ENCODE measurements around the gene PDLIM4.

PDLIM4 gene

GRCh38 chr5:132257131-132258101 lies at the start of gene PDLIM4:
Gene PDLIM4 (plus strand): TSS chr5:132257696. CDS start chr5:132257735, 39 bp downstream.
- in situ Hi-C loops (cut with HindIII; ENCODE audit: low sequenced_read_pairs) = no loop called here

- in situ Hi-C loops (cut with HindIII; ENCODE audit: low sequenced_read_pairs) = no loop called here
These were observed 49.7 kb upstream of the PDLIM4 start for GRCh38 chr5:132207778-132208177.

GRCh38 chr5:132209131-132209530 lies 48.4 kb upstream of the PDLIM4 start:
- in situ Hi-C loops (cut with HindIII; ENCODE audit: low sequenced_read_pairs) = no loop called here

- in situ Hi-C loops (cut with HindIII; ENCODE audit: low sequenced_read_pairs) = no loop called here
These were observed 47.5 kb upstream of the PDLIM4 start for GRCh38 chr5:132209901-132210545.

GRCh38 chr5:132210944-132211343 lies 46.6 kb upstream of the PDLIM4 start:
- in situ Hi-C loops (cut with HindIII; ENCODE audit: low sequenced_read_pairs) = no loop called here

GRCh38 chr5:132211787-132212186 lies 45.7 kb upstream of the PDLIM4 start:
- in situ Hi-C loops (cut with HindIII; ENCODE audit: low sequenced_read_pairs) = no loop called here

- in situ Hi-C loops (cut with HindIII; ENCODE audit: low sequenced_read_pairs) = no loop called here
These were observed 43.8 kb upstream of the PDLIM4 start for GRCh38 chr5:132213666-132214065.

- in situ Hi-C loops (cut with HindIII; ENCODE audit: low sequenced_read_pairs) = no loop called here
These were observed 43.0 kb upstream of the PDLIM4 start for GRCh38 chr5:132214491-132214890.

- in situ Hi-C loops (cut with HindIII; ENCODE audit: low sequenced_read_pairs) = no loop called here
These were observed 42.2 kb upstream of the PDLIM4 start for GRCh38 chr5:132215329-132215728.

GRCh38 chr5:132218321-132218720 lies 39.2 kb upstream of the PDLIM4 start:
- in situ Hi-C loops (cut with HindIII; ENCODE audit: low sequenced_read_pairs) = no loop called here

GRCh38 chr5:132219289-132219970 lies 38.1 kb upstream of the PDLIM4 start:
- in situ Hi-C loops (cut with HindIII; ENCODE audit: low sequenced_read_pairs) = no loop called here

- in situ Hi-C loops (cut with HindIII; ENCODE audit: low sequenced_read_pairs) = no loop called here
These were observed 37.5 kb upstream of the PDLIM4 start for GRCh38 chr5:132219981-132220380.

- in situ Hi-C loops (cut with HindIII; ENCODE audit: low sequenced_read_pairs) = no loop called here
These were observed 37.0 kb upstream of the PDLIM4 start for GRCh38 chr5:132220491-132220890.

- in situ Hi-C loops (cut with HindIII; ENCODE audit: low sequenced_read_pairs) = no loop called here
These were observed 35.5 kb upstream of the PDLIM4 start for GRCh38 chr5:132221781-132222648.

- in situ Hi-C loops (cut with HindIII; ENCODE audit: low sequenced_read_pairs) = no loop called here
These were observed 34.9 kb upstream of the PDLIM4 start for GRCh38 chr5:132222649-132223038.

GRCh38 chr5:132223861-132224260 lies 33.6 kb upstream of the PDLIM4 start:
- in situ Hi-C loops (cut with HindIII; ENCODE audit: low sequenced_read_pairs) = no loop called here

GRCh38 chr5:132224716-132225115 lies 32.8 kb upstream of the PDLIM4 start:
- in situ Hi-C loops (cut with HindIII; ENCODE audit: low sequenced_read_pairs) = no loop called here

- in situ Hi-C loops (cut with HindIII; ENCODE audit: low sequenced_read_pairs) = no loop called here
These were observed 32.1 kb upstream of the PDLIM4 start for GRCh38 chr5:132225165-132226032.

- in situ Hi-C loops (cut with HindIII; ENCODE audit: low sequenced_read_pairs) = no loop called here
These were observed 30.8 kb upstream of the PDLIM4 start for GRCh38 chr5:132226516-132227234.

Data from DLD1 (cell line).